Mesenchymal stem cell (in vitro differentiated cells and primary cell): ENCODE data around the gene THADA.
A peak's percentile ranks its signal among the peaks of the same experiment; 100 is the strongest.

Experiments
- DNase-seq: peaks from one replicate; pipeline ENCODE4 v3.0.0-alpha.2; 2013
- H2AFZ ChIP-seq: one replicate; pipeline ENCODE4 v1.6.1; 2013; ENCODE audit warnings: low read depth, mild to moderate bottlenecking, control low read depth, inconsistent platforms, low read length, moderate library complexity
- H2AK5ac ChIP-seq: 2 replicates; pipeline ENCODE4 v1.6.1; 2013; ENCODE audit warnings: low read length, moderate library complexity, mild to moderate bottlenecking, inconsistent platforms; ENCODE audit not compliant: severe bottlenecking
- H2BK120ac ChIP-seq: one replicate; pipeline ENCODE4 v1.6.1; 2013; ENCODE audit warnings: low read depth, mild to moderate bottlenecking, inconsistent platforms, low read length, moderate library complexity
- H2BK12ac ChIP-seq, 2 experiments: one replicate each; pipeline ENCODE4 v1.6.1; 2013; ENCODE audit warnings: inconsistent platforms in 2 of 2, low read length in 2 of 2, mild to moderate bottlenecking in 2 of 2, moderate library complexity in 2 of 2, control low read depth in 1 of 2
- H2BK15ac ChIP-seq: one replicate; pipeline ENCODE4 v1.6.1; 2013; ENCODE audit warnings: mild to moderate bottlenecking, low read depth, inconsistent platforms; ENCODE audit not compliant: poor library complexity, severe bottlenecking
- H2BK5ac ChIP-seq: 2 replicates; pipeline ENCODE4 v1.6.1; 2013; ENCODE audit warnings: low read depth, mild to moderate bottlenecking, low read length, control low read depth, inconsistent platforms; ENCODE audit not compliant: poor library complexity, severe bottlenecking
- H3K14ac ChIP-seq, 2 experiments: one replicate each; pipeline ENCODE4 v1.6.1; 2013; ENCODE audit warnings: inconsistent platforms in 2 of 2, low read length in 2 of 2, control low read depth in 1 of 2, mild to moderate bottlenecking in 1 of 2, moderate library complexity in 1 of 2
- H3K18ac ChIP-seq, 2 experiments: one replicate each; pipeline ENCODE4 v1.6.1; 2013; ENCODE audit warnings: inconsistent platforms in 2 of 2, low read length in 2 of 2, control low read depth in 1 of 2, low read depth in 1 of 2, mild to moderate bottlenecking in 1 of 2
- H3K23ac ChIP-seq, 2 experiments: one replicate each; pipeline ENCODE4 v1.6.1; 2013; ENCODE audit warnings: inconsistent platforms in 2 of 2, low read length in 2 of 2, mild to moderate bottlenecking in 2 of 2, moderate library complexity in 2 of 2, control low read depth in 1 of 2
- H3K27ac ChIP-seq: 2 replicates; pipeline ENCODE4 v1.5.1; 2013; ENCODE audit warnings: mild to moderate bottlenecking, moderate library complexity, low read length, control low read depth, inconsistent platforms; ENCODE audit not compliant: poor library complexity, severe bottlenecking
- H3K27me3 ChIP-seq, 2 experiments: 2 replicates each; pipeline versions ENCODE4 v1.6.1 to v1.7.0; 2013; ENCODE audit warnings: low read length in 2 of 2, mild to moderate bottlenecking in 2 of 2, moderate library complexity in 2 of 2, control low read depth in 1 of 2, inconsistent platforms in 1 of 2; ENCODE audit not compliant: control insufficient read depth in 1 of 2, insufficient read depth in 1 of 2
- H3K36me3 ChIP-seq, 2 experiments: 2 replicates each; pipeline versions ENCODE4 v1.6.1 to v1.7.0; 2013; ENCODE audit warnings: low read length in 2 of 2, control low read depth in 1 of 2, inconsistent platforms in 1 of 2, low read depth in 1 of 2, mild to moderate bottlenecking in 1 of 2; ENCODE audit not compliant: insufficient read depth in 2 of 2, control insufficient read depth in 1 of 2
- H3K4ac ChIP-seq, 2 experiments: one replicate each; pipeline ENCODE4 v1.6.1; 2013; ENCODE audit warnings: inconsistent platforms in 2 of 2, low read length in 2 of 2, mild to moderate bottlenecking in 2 of 2, moderate library complexity in 2 of 2, control low read depth in 1 of 2, low read depth in 1 of 2
- H3K4me1 ChIP-seq: 2 replicates; pipeline ENCODE4 v1.6.1; 2013; ENCODE audit warnings: low read depth, low read length, control low read depth; ENCODE audit not compliant: control insufficient read depth, insufficient read depth
- H3K4me2 ChIP-seq: 2 replicates; pipeline ENCODE4 v1.6.1; 2013; ENCODE audit warnings: low read length, mild to moderate bottlenecking, inconsistent platforms; ENCODE audit not compliant: poor library complexity, severe bottlenecking
- H3K4me3 ChIP-seq, 2 experiments: 2 replicates each; pipeline versions ENCODE4 v1.5.1 to v1.7.0; 2013; ENCODE audit warnings: low read length in 2 of 2, mild to moderate bottlenecking in 2 of 2, control low read depth in 1 of 2, low read depth in 1 of 2; ENCODE audit not compliant: insufficient read depth in 1 of 2
- H3K79me1 ChIP-seq: replicated peaks from 2 replicates; pipeline ENCODE4 v1.6.1; 2013; ENCODE audit warnings: mild to moderate bottlenecking, control low read depth, low read length, inconsistent platforms; ENCODE audit not compliant: poor library complexity, severe bottlenecking
- H3K9ac ChIP-seq: 2 replicates; pipeline ENCODE4 v1.7.0; 2013; ENCODE audit warnings: mild to moderate bottlenecking, low read length, moderate library complexity
- H3K9me3 ChIP-seq: 2 replicates; pipeline ENCODE4 v1.7.0; 2013; ENCODE audit warnings: mild to moderate bottlenecking, low read length; ENCODE audit not compliant: control insufficient read depth
- H4K8ac ChIP-seq: one replicate; pipeline ENCODE4 v1.6.1; 2013; ENCODE audit warnings: inconsistent platforms, mild to moderate bottlenecking, low read length, moderate library complexity
- H4K91ac ChIP-seq: one replicate; pipeline ENCODE4 v1.6.1; 2013; ENCODE audit warnings: mild to moderate bottlenecking, low read length, inconsistent platforms
- WGBS: methylation state at CpG from one replicate; pipeline ENCODE4 v1.1.7; 2013; ENCODE audit warnings: mixed read lengths; 5-methylcytosine and 5-hydroxymethylcytosine counted together

THADA gene

DNA sequence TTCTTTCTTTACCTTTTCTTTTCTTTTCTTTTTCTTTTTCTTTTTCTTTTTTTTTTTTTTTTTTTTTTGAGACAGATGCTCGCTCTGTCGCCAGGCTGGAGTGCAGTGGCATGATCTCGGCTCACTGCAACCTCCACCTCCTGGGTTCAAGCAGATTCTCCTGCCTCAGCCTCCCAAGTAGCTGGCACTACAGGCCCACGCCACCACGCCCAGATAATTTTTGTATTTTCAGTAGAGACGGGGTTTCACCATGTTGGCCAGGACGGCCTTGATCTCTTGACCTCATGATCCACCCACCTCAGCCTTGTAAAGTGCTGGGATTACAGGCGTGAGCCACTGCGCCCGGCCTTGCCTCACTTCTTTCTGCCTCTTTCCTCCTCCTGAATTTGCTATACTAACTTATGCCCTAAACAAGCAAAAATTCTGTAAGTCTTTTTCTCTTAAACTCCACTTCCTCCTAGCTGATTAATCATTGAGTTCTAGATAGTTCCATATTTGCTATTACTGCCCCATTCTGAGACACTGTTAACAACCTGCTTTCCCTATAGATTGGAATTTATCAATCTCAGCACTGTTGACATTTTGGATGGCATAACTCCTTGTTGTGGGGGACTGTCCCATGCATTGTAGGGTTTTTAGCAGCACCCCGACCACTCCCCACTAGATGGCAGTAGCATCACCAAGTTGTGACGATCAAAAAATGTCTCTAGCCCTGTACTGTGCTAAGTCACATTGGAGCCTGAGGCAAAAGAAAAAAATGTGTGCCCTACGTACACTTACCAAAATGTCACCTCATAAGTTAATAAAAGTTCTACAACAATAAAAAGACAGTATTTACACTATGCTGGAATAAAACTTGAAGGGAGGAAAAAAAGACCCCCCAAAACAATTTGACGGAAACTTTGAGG lies 16.4 kb upstream of the THADA start:
- H3K27ac ChIP-seq: no peak overlapping the region
- no peak overlapping the region for H2BK5ac ChIP-seq
- H2AK5ac ChIP-seq: no peak overlapping the region
- no peaks in the 10 kb centered on the region for H3K79me1 ChIP-seq
- H2BK15ac ChIP-seq: no peak overlapping the region
- H4K8ac ChIP-seq: no peak overlapping the region
- H3K9me3 ChIP-seq: no peaks in the 10 kb centered on the region
- H3K18ac ChIP-seq: no peak overlapping the region
- H3K4me1 ChIP-seq: no peaks in the 10 kb centered on the region
- H3K14ac ChIP-seq: no peak overlapping the region
- H3K27me3 ChIP-seq: no peaks in the 10 kb centered on the region
- no peak overlapping the region for H4K91ac ChIP-seq
- no peak overlapping the region for H2AFZ ChIP-seq
- 64% methylated on average over 12 of the region's 14 CpGs for WGBS
- no peak overlapping the region for H3K4me3 ChIP-seq
- H3K4ac ChIP-seq: no peak overlapping the region
- peak overlapping the region; percentile 7 for H3K9ac ChIP-seq
- no peak overlapping the region for H3K4me2 ChIP-seq
- no peaks in the 10 kb centered on the region for H3K36me3 ChIP-seq
- DNase-seq: peak; percentile 80
- no peak overlapping the region for H2BK120ac ChIP-seq
- H2BK12ac ChIP-seq: no peak overlapping the region
- no peak overlapping the region for H3K23ac ChIP-seq

DNA sequence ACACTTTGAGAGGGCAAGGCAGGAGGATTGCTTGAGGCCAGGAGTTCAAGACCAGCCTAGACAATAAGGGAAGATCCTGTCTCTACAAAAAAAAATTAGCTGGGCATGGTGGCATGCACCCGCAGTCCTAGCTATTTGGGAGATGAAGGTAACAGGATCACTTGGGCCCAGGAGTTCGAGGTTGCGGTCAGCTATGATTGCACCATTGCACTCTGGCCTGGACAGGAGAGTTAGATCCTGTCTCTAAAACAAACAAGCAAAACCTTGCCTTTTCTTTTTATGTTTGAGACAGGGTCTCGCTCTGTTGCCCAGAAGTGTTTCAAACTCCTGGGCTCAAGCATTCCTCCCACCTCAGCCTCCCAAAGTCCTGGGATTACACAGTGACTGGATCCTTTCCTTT lies 14.5 kb upstream of the THADA start:
- no peak overlapping the region for H2BK15ac ChIP-seq
- H2AK5ac ChIP-seq: no peak overlapping the region
- H3K4me3 ChIP-seq: no peak overlapping the region
- DNase-seq: no peak
- no peak overlapping the region for H4K8ac ChIP-seq
- H3K9ac ChIP-seq: no peak overlapping the region
- H2BK12ac ChIP-seq: no peak overlapping the region
- H2BK5ac ChIP-seq: no peak overlapping the region
- H3K9me3 ChIP-seq: no peaks in the 10 kb centered on the region
- H4K91ac ChIP-seq: no peak overlapping the region
- no peak overlapping the region for H3K14ac ChIP-seq
- H3K23ac ChIP-seq: no peak overlapping the region
- no peak overlapping the region for H3K18ac ChIP-seq
- H3K79me1 ChIP-seq: no peaks in the 10 kb centered on the region
- H2BK120ac ChIP-seq: no peak overlapping the region
- no peaks in the 10 kb centered on the region for H3K36me3 ChIP-seq
- WGBS: 86% methylated on average over 4 of the region's 4 CpGs
- H3K4ac ChIP-seq: no peak overlapping the region
- no peak overlapping the region for H3K4me2 ChIP-seq
- H3K4me1 ChIP-seq: no peaks in the 10 kb centered on the region
- no peaks in the 10 kb centered on the region for H3K27me3 ChIP-seq
- no peak overlapping the region for H3K27ac ChIP-seq
- H2AFZ ChIP-seq: no peak overlapping the region

DNA sequence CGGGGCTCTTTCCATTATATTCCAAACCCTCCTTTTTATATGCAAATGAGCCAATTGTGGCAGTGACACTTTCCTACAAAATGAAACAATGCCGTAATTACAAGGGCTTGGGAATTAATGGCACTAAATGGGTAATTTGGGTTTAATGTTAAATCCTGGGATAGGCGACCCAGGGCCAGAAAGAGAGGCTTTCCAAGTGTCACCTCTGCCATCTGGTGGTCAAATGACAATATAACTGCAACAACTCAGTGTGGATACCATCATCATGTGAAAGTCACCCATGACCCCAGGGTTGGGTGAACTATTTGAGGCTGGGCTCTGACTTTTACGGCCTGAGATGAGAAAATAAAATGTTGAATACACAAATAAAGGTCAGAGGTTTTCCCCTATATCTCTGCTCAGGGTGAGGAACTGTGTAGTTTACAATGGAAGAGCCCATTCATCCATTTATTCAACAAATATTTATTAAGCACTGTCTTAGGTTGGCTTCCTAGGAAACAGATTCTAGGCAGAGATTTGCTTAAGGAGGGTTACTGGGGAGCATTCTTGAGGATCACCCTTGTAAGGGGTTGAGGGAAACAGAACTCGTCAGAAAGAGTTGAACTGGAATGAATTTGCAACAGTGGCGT lies 13.6 kb upstream of the THADA start:
- peak overlapping the region in 1 of 2 experiments; percentile 15 for H3K14ac ChIP-seq
- no peak overlapping the region for H2AK5ac ChIP-seq
- H2BK12ac ChIP-seq: peak overlapping the region in 1 of 2 experiments; percentile 37
- H3K18ac ChIP-seq: no peak overlapping the region
- H3K9ac ChIP-seq: no peak overlapping the region
- no peak overlapping the region for H4K91ac ChIP-seq
- no peak overlapping the region for H2AFZ ChIP-seq
- no peaks in the 10 kb centered on the region for H3K36me3 ChIP-seq
- no peaks in the 10 kb centered on the region for H3K4me1 ChIP-seq
- H3K9me3 ChIP-seq: no peaks in the 10 kb centered on the region
- no peak overlapping the region for H2BK15ac ChIP-seq
- H3K4me2 ChIP-seq: no peak overlapping the region
- H3K4ac ChIP-seq: no peak overlapping the region
- WGBS: 54% methylated on average over 4 of the region's 6 CpGs
- H3K27me3 ChIP-seq: no peaks in the 10 kb centered on the region
- H3K23ac ChIP-seq: no peak overlapping the region
- H3K79me1 ChIP-seq: no peaks in the 10 kb centered on the region
- no peak overlapping the region for H2BK120ac ChIP-seq
- H3K27ac ChIP-seq: no peak overlapping the region
- no peak overlapping the region for H3K4me3 ChIP-seq
- DNase-seq: peak; percentile 68
- H2BK5ac ChIP-seq: no peak overlapping the region
- H4K8ac ChIP-seq: no peak overlapping the region

DNA sequence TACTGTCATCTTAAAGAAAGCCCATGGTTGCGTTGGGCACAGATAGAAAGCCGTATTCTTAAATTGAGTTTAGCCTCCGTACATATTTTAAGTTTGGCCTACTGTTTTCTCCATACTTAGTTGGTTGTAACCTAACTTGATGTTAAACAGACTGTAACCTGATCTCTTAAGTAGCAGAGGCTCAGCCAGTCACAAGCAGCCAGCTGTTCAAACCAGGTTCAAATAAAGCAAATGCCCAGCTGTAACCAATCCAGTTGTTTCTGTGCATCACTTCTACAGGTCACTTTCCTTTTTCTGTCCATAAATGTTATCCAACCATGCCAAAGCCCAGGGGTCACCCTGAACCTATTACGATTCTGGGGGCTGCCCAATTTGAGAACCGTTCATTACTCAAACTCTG lies 10.0 kb upstream of the THADA start:
- Histone ChIP-seq H2AK5ac (no peak overlapping the region), H3K27me3 (no peaks in the 10 kb centered on the region), H2BK5ac (no peak overlapping the region), H2BK12ac (no peak overlapping the region), H3K14ac (no peak overlapping the region), H3K4me3 (no peak overlapping the region), H3K18ac (no peak overlapping the region), H3K4me1 (no peaks in the 10 kb centered on the region), H4K8ac (no peak overlapping the region), H3K23ac (no peak overlapping the region), H3K4ac (no peak overlapping the region), H3K36me3 (no peaks in the 10 kb centered on the region), H3K79me1 (no peaks in the 10 kb centered on the region), H2BK15ac (no peak overlapping the region), H4K91ac (no peak overlapping the region), H2BK120ac (no peak overlapping the region), H2AFZ (no peak overlapping the region), H3K9me3 (no peaks in the 10 kb centered on the region), H3K27ac (no peak overlapping the region), H3K4me2 (no peak overlapping the region), H3K9ac (no peak overlapping the region)
- DNase-seq: peak; percentile 5
- WGBS: 97% methylated on average over 3 of the region's 5 CpGs
